Fibroblast of lung (primary cell): ENCODE measurements around the gene EFCAB5.

ENCODE experiments used
- EZH2 ChIP-seq: IDR thresholded peaks from 2 replicates; pipeline ENCODE4 v1.5.1; 2012; ENCODE audit warnings: low read length, control low read depth, mild to moderate bottlenecking; ENCODE audit errors: missing control alignments
- TF ChIP-seq, protein P1 (sequence below), 2 donors: IDR thresholded peaks in 1 of 2; conservative IDR thresholded peaks in 1 of 2; 1 replicate in 1 of 2; 2 replicates in 1 of 2; pipeline ENCODE4 v1.5.1; 2011 to 2012; ENCODE audit warnings: low read length in 2 of 2, control low read depth in 1 of 2, inconsistent platforms in 1 of 2, low read depth in 1 of 2, mild to moderate bottlenecking in 1 of 2

DNA sequence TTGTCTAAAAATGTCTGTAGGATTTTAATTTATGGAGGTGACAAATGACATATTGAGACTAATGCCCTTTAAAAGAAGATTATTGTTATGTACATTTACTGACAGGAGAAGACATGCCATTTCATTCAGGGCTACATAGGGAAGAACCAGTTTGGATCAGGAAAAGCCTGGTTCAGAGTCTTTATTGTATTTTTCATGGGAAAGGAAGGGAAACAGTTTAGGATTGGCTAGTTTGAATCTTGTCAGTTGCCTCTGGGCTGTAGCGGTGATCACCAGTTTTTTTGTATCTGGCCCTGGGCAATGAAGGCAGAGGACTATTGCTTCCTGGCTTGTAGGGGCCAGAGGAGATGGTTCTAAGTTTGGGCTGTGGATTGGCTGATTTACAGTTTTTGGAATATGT, 206.9 kb downstream of the EFCAB5 start:
- TF ChIP-seq, protein P1, sequence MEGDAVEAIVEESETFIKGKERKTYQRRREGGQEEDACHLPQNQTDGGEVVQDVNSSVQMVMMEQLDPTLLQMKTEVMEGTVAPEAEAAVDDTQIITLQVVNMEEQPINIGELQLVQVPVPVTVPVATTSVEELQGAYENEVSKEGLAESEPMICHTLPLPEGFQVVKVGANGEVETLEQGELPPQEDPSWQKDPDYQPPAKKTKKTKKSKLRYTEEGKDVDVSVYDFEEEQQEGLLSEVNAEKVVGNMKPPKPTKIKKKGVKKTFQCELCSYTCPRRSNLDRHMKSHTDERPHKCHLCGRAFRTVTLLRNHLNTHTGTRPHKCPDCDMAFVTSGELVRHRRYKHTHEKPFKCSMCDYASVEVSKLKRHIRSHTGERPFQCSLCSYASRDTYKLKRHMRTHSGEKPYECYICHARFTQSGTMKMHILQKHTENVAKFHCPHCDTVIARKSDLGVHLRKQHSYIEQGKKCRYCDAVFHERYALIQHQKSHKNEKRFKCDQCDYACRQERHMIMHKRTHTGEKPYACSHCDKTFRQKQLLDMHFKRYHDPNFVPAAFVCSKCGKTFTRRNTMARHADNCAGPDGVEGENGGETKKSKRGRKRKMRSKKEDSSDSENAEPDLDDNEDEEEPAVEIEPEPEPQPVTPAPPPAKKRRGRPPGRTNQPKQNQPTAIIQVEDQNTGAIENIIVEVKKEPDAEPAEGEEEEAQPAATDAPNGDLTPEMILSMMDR (conservative IDR thresholded peaks at IDR 0.05 in 1 of 2, IDR thresholded peaks at IDR 0.05 in 1 of 2; ENCODE audit: low read depth in 1 of 2, low read length in 2 of 2): no peak
- TF ChIP-seq EZH2: no peak
